Osteoblast (primary cell): ENCODE data around the gene LIPT2. TPM values are rescaled to one million over a fixed set of nuclear protein-coding genes. Genes with fewer than 3 reads are reported as not detected.

Experiments used
- DNase-seq: peaks from one replicate; pipeline ENCODE4 v3.0.0; 2011; ENCODE audit warnings: low spot score, mixed read lengths; ENCODE audit not compliant: insufficient read length; ENCODE audit errors: missing footprints
- H2AFZ ChIP-seq: 2 replicates; pipeline ENCODE4 v1.6.0; 2011; ENCODE audit warnings: mild to moderate bottlenecking, low read length
- H3K27ac ChIP-seq: 2 replicates; pipeline ENCODE4 v1.5.1; 2011; ENCODE audit warnings: mild to moderate bottlenecking, low read depth, low read length, moderate library complexity
- H3K27me3 ChIP-seq: 2 replicates; pipeline ENCODE4 v1.6.0; 2012; ENCODE audit warnings: mild to moderate bottlenecking, control low read depth, inconsistent platforms, low read length, moderate library complexity; ENCODE audit not compliant: insufficient read depth
- H3K36me3 ChIP-seq: 2 replicates; pipeline ENCODE4 v1.5.1; 2011; ENCODE audit warnings: mild to moderate bottlenecking, low read length, control low read depth, moderate library complexity; ENCODE audit not compliant: insufficient read depth
- H3K4me1 ChIP-seq: 2 replicates; pipeline ENCODE4 v1.5.1; 2011; ENCODE audit warnings: mild to moderate bottlenecking, low read length, control low read depth, moderate library complexity; ENCODE audit not compliant: insufficient read depth
- H3K4me2 ChIP-seq: 2 replicates; pipeline ENCODE4 v1.6.0; 2011; ENCODE audit warnings: mild to moderate bottlenecking, low read length; ENCODE audit not compliant: insufficient read depth
- H3K4me3 ChIP-seq: fragments of 200-600 bp; sonication (generic); 3 replicates; pipeline ENCODE4 v1.5.1; 2012; ENCODE audit warnings: mild to moderate bottlenecking, low read length, inconsistent platforms; ENCODE audit not compliant: insufficient read depth
- H3K79me2 ChIP-seq: 2 replicates; pipeline ENCODE4 v1.6.0; 2012; ENCODE audit warnings: mild to moderate bottlenecking, low read length, control low read depth, inconsistent platforms; ENCODE audit not compliant: insufficient read depth
- H3K9me3 ChIP-seq: 2 replicates; pipeline ENCODE4 v1.5.1; 2011; ENCODE audit warnings: low read depth, low read length, control low read depth
- H4K20me1 ChIP-seq: 2 replicates; pipeline ENCODE4 v1.6.0; 2012; ENCODE audit warnings: mild to moderate bottlenecking, low read length, control low read depth; ENCODE audit not compliant: insufficient read depth
- total RNA-seq: library from RNA; depleted of rRNA; stranded (reverse); fragments of >200 nt; gene quantifications from 2 replicates; pipeline ENCODE4 v1.2.3, GENCODE V29; 2012
- TF ChIP-seq, protein P1 (sequence below): IDR thresholded peaks from 2 replicates; pipeline ENCODE4 v1.5.1; 2011; ENCODE audit warnings: mild to moderate bottlenecking, low read depth, low read length, moderate library complexity; ENCODE audit errors: extremely low read depth

Gene LIPT2
- total RNA-seq, 1 donor = 5.1 TPM

DNA sequence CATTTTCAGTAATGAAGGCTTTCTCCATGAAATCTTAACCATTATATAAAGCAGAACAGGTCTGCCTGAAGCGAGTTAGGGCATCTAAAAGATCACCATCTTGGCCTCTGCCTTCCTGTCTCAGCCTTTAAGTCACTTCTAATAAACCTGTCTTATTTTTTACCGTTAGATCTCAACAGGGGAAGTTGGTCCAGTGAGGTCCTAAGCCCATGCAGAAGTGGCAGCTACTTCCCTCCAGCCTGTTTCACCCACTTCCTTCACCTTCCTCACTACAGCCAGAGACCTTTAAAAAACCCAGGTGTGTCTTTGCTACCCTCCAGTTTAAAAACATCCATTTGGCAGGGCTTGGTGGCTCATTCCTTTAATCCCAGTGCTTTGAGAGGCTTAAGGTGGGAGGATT lies 14.1 kb upstream of the LIPT2 start:
- Histone ChIP-seq H2AFZ (no peak overlapping the region), H3K4me2 (no peak overlapping the region), H3K9me3 (no peaks in the 10 kb centered on the region), H3K79me2 (no peaks in the 10 kb centered on the region), H3K27me3 (no peaks in the 10 kb centered on the region), H4K20me1 (no peaks in the 10 kb centered on the region), H3K4me3 (no peak overlapping the region), H3K27ac (no peak overlapping the region), H3K4me1 (peaks cover 4% of the 10 kb centered on the region), H3K36me3 (no peaks in the 10 kb centered on the region)
- TF ChIP-seq, protein P1, sequence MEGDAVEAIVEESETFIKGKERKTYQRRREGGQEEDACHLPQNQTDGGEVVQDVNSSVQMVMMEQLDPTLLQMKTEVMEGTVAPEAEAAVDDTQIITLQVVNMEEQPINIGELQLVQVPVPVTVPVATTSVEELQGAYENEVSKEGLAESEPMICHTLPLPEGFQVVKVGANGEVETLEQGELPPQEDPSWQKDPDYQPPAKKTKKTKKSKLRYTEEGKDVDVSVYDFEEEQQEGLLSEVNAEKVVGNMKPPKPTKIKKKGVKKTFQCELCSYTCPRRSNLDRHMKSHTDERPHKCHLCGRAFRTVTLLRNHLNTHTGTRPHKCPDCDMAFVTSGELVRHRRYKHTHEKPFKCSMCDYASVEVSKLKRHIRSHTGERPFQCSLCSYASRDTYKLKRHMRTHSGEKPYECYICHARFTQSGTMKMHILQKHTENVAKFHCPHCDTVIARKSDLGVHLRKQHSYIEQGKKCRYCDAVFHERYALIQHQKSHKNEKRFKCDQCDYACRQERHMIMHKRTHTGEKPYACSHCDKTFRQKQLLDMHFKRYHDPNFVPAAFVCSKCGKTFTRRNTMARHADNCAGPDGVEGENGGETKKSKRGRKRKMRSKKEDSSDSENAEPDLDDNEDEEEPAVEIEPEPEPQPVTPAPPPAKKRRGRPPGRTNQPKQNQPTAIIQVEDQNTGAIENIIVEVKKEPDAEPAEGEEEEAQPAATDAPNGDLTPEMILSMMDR = no peak
- peak; percentile 54 for DNase-seq

DNA sequence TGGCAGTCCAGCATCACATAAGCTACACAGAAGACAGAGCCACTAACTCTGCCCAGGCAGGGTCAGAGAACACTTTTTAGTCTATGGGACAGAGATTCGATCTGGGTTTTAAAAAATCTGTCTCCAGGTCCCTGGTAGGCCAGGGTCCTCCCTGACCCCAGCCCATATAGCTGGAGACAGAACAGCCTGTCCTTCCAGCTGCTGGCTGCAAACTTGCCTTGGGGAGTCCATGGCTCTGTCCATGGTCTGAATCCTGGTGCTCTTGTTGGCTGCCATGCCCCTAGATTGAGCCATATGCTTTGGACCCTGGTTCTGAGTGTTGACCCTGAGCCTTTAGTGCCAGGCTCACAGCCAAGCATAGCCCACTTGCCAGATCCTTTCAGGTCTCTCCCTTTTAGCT lies 13.3 kb upstream of the LIPT2 start:
- Histone ChIP-seq H3K4me2 (no peak overlapping the region), H3K9me3 (no peaks in the 10 kb centered on the region), H3K79me2 (no peaks in the 10 kb centered on the region), H3K27ac (no peak overlapping the region), H3K36me3 (no peaks in the 10 kb centered on the region), H3K4me1 (peaks cover 4% of the 10 kb centered on the region), H4K20me1 (no peaks in the 10 kb centered on the region), H3K27me3 (no peaks in the 10 kb centered on the region), H3K4me3 (no peak overlapping the region), H2AFZ (no peak overlapping the region)
- no peak for DNase-seq
- TF ChIP-seq, protein P1 = no peak

DNA sequence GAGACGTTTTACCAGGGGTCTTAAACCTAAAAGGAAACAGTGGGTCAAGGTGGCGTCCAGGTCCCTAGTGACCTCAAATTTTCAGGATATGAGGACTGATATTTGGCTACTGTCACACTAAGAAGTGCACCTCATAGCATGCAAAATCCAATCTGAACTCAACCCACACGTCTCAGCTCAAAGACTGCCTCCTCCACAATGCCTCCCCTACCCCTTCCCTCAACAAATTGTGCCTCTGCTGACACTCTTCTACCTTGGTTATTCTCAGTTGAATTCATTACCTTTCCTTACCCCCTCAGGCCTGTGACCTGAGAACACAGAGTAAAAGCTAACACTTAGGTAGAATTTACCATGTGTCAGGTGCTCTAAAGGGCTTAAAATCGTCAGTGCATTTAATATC lies 12.4 kb upstream of the LIPT2 start:
- no peak overlapping the region for H2AFZ ChIP-seq
- TF ChIP-seq, protein P1 = no peak
- no peak overlapping the region for H3K27ac ChIP-seq
- H3K79me2 ChIP-seq = no peaks in the 10 kb centered on the region
- no peak overlapping the region for H3K4me3 ChIP-seq
- no peaks in the 10 kb centered on the region for H3K9me3 ChIP-seq
- no peak overlapping the region for H3K4me2 ChIP-seq
- H4K20me1 ChIP-seq = no peaks in the 10 kb centered on the region
- peak; percentile 21 for DNase-seq
- peaks cover 4% of the 10 kb centered on the region for H3K4me1 ChIP-seq
- H3K27me3 ChIP-seq = no peaks in the 10 kb centered on the region
- no peaks in the 10 kb centered on the region for H3K36me3 ChIP-seq

DNA sequence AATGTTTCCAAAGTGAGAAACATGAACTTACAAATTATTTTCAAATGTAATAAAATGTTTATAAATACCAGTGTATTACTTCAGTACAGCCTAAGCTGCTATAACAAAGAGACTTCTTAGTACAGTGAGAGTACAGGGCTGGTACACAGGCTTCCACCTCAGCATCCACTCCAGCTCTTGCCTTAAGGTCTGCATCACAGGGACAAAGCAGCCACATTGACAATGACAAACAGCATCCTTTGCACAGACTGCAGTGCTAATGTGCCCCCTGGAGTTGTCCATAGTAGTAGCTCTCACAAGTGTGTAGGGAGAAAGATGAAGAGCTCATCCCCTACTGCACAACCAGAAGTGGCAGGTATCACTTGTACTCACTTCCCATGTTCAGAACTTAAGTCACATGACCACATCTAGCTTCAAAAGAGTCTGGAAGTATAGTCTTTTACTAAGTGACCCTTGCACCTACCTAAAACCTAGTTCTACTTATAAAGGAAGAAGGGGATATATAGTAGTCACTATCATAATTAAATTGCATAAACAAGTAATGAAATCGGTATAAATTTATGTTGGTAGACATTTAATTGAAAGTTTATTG lies 10.7 kb upstream of the LIPT2 start:
- Histone ChIP-seq H3K4me1 (peaks cover 4% of the 10 kb centered on the region), H4K20me1 (no peaks in the 10 kb centered on the region), H3K79me2 (no peaks in the 10 kb centered on the region), H3K9me3 (no peaks in the 10 kb centered on the region), H2AFZ (no peak overlapping the region), H3K27me3 (no peaks in the 10 kb centered on the region), H3K4me3 (no peak overlapping the region), H3K36me3 (no peaks in the 10 kb centered on the region), H3K27ac (peak overlapping the region; percentile 50), H3K4me2 (no peak overlapping the region)
- TF ChIP-seq, protein P1 = no peak
- DNase-seq = peak; percentile 15
